T-helper 17 cell (primary cell): ENCODE results near the gene TBX4. TPM values are rescaled to one million over a fixed set of nuclear protein-coding genes. Genes with fewer than 3 reads are reported as not detected.
A peak's percentile ranks its signal among the peaks of the same experiment; 100 is the strongest.

ENCODE experiments used
- ATAC-seq: fragments of 150-1000 bp; cut with Tn5 transposase; 2 replicates; pipeline ENCODE4 v1.10.0; 2021; ENCODE audit warnings: mild to moderate bottlenecking, moderate library complexity
- DNase-seq, 3 donors: peaks; one replicate each; pipeline versions ENCODE4 v3.0.0 to v3.0.0-alpha.2; 2020 to 2021
- H3K9me3 ChIP-seq: one replicate; pipeline ENCODE4 v1.7.0; 2013; ENCODE audit warnings: low read length, mild to moderate bottlenecking; ENCODE audit not compliant: control insufficient read depth, poor library complexity, severe bottlenecking
- H3K27ac Mint-ChIP-seq: one replicate; pipeline ENCODE4 v1.8.0; 2022; ENCODE audit warnings: mild to moderate bottlenecking, moderate library complexity, mixed read lengths
- H3K27me3 Mint-ChIP-seq: one replicate; pipeline ENCODE4 v1.8.0; 2022; ENCODE audit warnings: mixed read lengths
- H3K36me3 Mint-ChIP-seq: one replicate; pipeline ENCODE4 v1.8.0; 2022; ENCODE audit warnings: low read depth, mixed read lengths
- H3K4me1 Mint-ChIP-seq: one replicate; pipeline ENCODE4 v1.8.0; 2022; ENCODE audit warnings: mild to moderate bottlenecking, mixed read lengths
- H3K4me3 Mint-ChIP-seq: one replicate; pipeline ENCODE4 v1.8.0; 2022; ENCODE audit warnings: mild to moderate bottlenecking, moderate library complexity, mixed read lengths
- total RNA-seq, 4 donors: library from RNA in 2 of 4; stranded (reverse) in 2 of 4; gene quantifications; one replicate each; pipeline ENCODE4 v1.2.3 and lab custom pipeline; 2022 to 2026

Gene TBX4
- total RNA-seq, 2 donors from 2014 or later = not detected

DNA sequence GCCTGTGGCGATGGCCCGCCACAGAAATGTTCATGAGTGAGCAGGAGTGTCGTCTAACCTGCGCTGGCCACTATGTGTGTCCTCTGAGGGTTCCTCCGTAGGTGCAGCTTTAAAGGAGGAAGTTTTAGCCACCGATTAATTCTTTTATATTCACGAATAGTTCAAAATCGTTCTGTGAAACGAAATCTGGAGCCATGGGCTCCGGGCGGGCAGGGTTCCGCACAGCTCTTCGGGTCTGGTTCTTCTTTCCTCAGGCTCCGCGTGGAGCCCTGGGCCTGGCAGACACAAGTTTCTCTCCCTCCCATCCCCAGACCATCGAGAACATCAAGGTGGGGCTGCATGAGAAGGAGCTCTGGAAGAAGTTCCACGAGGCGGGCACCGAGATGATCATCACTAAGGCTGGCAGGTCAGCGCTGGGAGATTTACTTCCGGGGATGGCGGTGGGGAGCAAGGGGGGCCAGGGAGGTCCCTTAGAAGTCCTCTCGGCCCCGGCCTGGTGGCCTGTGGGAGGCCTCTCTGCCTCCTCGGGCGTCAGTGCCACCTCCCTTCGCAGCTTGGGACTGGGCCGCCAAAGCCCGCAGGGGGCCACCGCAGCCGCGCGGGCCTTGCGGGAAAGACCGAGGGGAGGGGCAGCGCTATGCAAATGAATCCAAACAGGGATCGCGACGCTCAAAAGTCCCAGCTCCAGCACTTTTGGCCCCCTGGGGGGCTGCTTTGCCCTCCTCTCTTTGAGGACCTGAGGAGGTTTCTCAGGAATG, 5.2 kb downstream of the TBX4 start:
- H3K27me3 Mint-ChIP-seq = peaks cover 92% of the 10 kb centered on the region
- DNase-seq = no peak
- peak overlapping the region; percentile 77 for H3K4me3 Mint-ChIP-seq
- no peak for ATAC-seq
- H3K27ac Mint-ChIP-seq = no peak overlapping the region
- peaks cover 18% of the 10 kb centered on the region for H3K36me3 Mint-ChIP-seq
- H3K4me1 Mint-ChIP-seq = peaks cover 37% of the 10 kb centered on the region
- no peaks in the 10 kb centered on the region for H3K9me3 ChIP-seq

DNA sequence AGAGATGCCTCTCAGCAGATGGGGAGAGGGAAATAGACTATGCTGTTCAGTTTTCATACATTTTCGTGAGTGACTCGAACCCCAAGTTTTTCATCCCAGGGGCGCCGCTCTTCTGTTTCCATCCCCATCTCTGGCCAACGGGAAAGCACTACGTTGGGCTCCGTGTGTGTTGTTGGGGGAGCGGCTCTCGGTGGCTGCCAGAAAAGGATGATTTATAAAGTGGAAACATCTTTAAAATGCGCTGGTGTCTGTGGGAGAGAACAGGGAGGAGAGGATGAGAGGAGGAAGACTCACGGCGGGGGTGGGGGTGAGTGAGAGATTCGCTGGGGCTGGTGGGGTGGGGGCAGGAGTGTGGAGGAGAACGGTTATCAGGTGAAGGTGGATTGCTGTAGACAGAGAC, 5.8 kb downstream of the TBX4 start:
- Mint-ChIP-seq H3K36me3 (peaks cover 20% of the 10 kb centered on the region), H3K4me3 (peak overlapping the region; percentile 9), H3K4me1 (peaks cover 37% of the 10 kb centered on the region), H3K27me3 (peaks cover 92% of the 10 kb centered on the region), H3K27ac (no peak overlapping the region)
- H3K9me3 ChIP-seq = no peaks in the 10 kb centered on the region
- ATAC-seq (no peak), DNase-seq (no peak)

DNA sequence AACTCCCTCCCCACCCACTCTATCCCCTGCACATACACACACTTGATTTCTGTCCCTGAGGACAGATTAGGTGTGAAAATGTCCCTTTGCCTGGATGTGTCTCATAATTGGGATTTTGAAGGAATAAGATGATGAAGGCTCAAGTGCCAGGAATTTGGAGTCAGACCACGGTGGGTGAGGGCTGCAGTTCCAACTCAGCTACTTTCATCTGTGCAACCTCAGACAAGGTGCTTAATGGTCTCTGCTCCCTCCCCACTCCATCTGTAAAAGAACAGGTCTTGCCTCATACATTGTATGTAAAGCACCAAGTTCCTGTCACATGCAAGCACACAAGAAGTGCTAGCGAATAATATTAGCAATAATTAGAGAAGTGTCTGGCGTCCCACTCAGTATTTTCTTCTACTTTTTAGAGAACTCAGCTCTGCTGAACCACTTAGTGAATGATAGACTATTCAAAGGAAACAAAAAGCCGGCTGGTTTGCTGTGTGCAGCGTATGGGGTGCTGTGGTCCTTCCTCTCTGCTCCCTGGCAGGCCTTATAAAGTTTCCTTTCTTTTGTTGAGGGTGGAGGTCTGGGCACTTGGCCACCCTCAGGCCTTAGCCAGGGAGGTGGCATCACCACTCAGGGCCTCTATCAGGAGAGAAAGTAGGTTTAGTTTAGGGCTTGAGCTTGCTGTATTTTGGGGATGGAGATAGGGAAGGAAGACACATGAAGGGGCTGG, 6.4 kb downstream of the TBX4 start:
- Mint-ChIP-seq H3K4me1 (peaks cover 35% of the 10 kb centered on the region), H3K4me3 (no peak overlapping the region), H3K36me3 (peaks cover 19% of the 10 kb centered on the region), H3K27me3 (peaks cover 92% of the 10 kb centered on the region), H3K27ac (no peak overlapping the region)
- ATAC-seq (no peak), DNase-seq (no peak)
- H3K9me3 ChIP-seq = no peaks in the 10 kb centered on the region

DNA sequence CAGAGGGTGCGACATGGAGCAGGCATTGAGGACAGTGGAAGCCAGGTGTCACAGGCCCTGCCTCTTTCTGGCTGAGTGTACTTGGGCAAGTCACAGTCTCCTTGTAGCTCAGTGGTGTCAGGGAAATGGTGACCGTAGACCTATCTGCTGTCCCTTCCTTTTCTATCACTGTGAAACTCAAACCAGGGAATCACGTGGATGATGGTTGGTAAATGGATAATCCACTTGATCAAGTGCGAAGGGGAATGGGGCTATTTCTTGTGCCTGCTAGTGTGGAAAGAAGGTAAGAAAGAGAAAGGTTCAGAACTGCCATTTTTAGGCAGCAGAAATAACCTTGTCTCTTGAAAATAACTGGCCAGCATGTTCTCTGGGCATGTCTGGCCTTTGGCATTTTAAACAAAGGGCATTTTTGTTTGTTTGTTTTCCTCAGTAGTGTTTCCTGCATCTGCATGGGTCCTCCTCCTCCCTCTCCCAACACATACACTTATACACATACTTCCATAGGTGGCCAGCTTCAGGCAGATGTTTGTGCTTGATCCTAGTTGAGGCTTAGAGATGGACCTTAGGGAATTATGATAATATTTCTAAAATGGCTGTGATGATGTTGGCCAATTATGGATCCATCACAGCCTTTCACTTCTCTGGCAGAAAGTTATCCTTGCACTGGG, 7.1 kb downstream of the TBX4 start:
- H3K4me1 Mint-ChIP-seq = peaks cover 30% of the 10 kb centered on the region
- H3K4me3 Mint-ChIP-seq = no peak overlapping the region
- ATAC-seq (no peak), DNase-seq (no peak)
- no peaks in the 10 kb centered on the region for H3K9me3 ChIP-seq
- H3K27ac Mint-ChIP-seq = no peak overlapping the region
- peaks cover 17% of the 10 kb centered on the region for H3K36me3 Mint-ChIP-seq
- H3K27me3 Mint-ChIP-seq = peaks cover 88% of the 10 kb centered on the region

DNA sequence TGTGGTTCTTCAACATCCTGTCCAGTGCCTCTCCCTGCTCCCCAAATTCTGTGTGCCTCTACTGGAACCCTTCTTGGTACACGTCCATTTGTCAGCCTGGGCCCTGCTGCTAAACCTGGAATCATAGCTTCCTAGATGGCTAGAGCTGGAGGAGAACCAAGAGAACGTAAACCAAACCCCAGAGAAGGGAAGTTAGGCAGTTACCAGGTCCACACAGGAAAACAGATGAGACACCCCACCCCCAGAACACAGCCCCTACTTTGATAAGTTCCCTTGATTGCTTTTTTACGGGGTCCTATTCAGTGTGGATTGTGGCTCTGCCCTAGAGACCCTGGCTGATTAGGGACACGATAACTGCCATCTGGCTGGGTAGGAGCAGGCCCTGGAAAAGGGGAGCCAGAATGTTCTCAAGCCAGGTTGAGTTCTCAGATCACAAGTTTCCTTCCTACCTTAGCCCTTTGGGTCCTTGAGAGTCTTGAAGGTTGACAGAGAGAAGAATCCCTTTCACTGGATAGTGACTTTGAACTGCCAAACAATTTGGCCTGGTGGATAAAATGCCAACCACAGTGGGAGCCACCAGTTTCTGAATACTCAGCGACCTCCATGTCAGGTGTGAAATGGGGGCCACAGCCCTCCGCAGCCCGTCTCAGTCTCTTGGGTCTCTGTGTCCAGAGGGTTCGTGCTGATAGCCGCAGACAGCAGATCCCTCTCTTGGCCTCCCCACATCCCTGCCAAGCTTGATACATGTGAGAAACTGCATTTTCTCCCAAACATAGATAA, 7.9 kb downstream of the TBX4 start:
- Mint-ChIP-seq H3K4me3 (no peak overlapping the region), H3K27ac (no peak overlapping the region)
- no peak for DNase-seq

DNA sequence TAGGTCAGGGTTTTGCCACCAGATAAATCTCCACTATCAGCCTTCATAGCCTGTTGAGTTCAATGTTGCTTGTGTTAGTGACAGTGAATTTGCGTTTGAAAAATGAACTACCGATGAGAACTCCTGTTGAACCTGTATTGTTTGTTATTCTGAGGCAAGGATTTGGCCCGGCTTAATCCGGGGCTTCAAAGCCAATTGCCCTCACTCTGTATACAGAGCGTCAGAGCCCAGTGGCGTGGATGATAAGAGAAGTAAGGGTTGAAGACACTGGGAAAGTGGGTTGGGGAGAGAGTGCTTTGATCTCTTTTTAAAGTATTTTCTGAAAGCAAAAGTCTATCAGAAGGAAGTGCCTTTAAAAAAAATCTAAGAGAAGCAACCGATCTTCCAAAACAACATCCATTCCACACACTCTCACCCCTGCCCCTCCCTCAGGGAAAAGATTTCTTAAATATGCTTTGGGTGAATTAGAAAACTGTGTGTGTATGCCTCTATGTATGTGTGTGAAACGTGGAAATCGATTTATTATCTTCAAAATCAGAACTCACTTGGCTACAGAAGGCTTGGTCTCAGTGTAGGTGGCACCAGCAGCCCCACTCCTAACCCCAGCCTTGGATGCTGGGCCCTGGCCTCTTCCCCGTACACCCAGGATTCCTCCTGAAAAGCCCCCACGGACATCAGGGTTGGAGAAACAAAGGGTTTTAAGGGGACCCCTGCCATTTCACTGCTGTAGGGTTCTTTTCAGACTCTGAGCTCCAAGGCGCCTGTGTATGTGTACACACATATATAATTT, 8.8 kb downstream of the TBX4 start:
- no peak overlapping the region for H3K4me3 Mint-ChIP-seq
- DNase-seq = no peak
- peaks cover 24% of the 10 kb centered on the region for H3K4me1 Mint-ChIP-seq
- peaks cover 14% of the 10 kb centered on the region for H3K36me3 Mint-ChIP-seq
- no peak overlapping the region for H3K27ac Mint-ChIP-seq
- no peaks in the 10 kb centered on the region for H3K9me3 ChIP-seq
- peaks cover 88% of the 10 kb centered on the region for H3K27me3 Mint-ChIP-seq
- no peak for ATAC-seq

More for the DNA sequence above, 7.9 kb downstream of the TBX4 start:
- Mint-ChIP-seq H3K4me1 (peaks cover 28% of the 10 kb centered on the region), H3K36me3 (peaks cover 17% of the 10 kb centered on the region), H3K27me3 (peaks cover 88% of the 10 kb centered on the region)
- no peak for ATAC-seq
- no peaks in the 10 kb centered on the region for H3K9me3 ChIP-seq

DNA sequence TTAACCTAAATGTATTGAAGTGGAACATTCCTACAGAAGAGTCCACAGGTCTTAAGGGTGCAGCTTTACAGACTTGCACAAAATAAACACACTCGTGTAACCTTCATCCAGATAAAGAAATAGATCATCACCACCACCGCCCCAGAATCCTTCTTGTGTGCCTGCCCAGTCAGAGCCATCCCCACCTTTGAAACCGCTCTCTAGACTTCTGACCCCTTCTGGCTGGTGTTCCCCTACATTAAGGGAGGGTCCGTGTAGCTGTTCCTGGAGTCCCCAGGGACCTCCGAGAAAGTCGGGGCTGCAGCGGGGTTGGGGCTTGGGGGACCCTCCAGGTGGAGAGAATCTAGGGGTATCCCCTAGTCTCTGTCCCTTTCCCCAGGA, 9.4 kb downstream of the TBX4 start:
- H3K4me3 Mint-ChIP-seq = peak overlapping the region; percentile 19
- H3K9me3 ChIP-seq = no peaks in the 10 kb centered on the region
- peaks cover 94% of the 10 kb centered on the region for H3K27me3 Mint-ChIP-seq
- H3K36me3 Mint-ChIP-seq = peaks cover 14% of the 10 kb centered on the region
- peaks cover 24% of the 10 kb centered on the region for H3K4me1 Mint-ChIP-seq
- no peak overlapping the region for H3K27ac Mint-ChIP-seq
- DNase-seq (no peak), ATAC-seq (no peak)

DNA sequence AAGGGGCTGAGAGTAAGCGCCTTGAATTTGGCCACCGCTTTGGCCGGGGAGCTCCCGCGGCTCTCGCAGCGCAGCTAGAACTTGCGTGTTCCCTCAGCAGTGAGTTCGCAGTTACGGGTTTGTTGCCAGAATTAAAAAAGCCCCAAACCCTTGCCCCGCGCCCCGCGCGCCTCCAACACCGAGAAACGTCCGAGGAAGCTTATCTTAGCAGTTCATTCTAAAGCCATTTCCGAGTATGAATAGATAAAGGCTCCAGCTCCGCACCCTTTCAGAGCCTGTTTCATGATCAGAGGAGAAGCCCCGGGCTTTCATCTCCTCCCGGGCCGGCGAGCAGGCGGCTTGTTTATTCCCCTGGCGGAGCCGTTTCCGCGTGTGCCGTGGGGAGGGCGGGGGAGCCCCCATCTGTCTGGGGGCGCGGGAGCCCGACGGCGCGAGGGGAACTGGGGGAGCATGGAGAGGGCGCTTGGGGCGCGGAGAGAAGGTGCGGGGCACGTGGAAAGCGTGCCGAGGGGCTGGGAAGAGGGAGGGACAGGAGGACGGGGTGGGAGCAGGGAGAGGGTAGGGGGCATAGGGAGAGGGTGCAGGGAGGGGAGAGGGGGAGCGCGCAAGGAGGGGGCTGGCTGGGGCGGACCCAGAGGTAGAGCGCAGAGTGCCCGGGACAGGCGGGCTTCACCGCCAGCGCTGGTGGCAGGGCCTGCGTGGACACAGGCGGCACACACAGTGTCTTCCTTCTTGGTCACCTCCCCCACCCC, 9.9 kb downstream of the TBX4 start:
- no peak for ATAC-seq
- peaks cover 89% of the 10 kb centered on the region for H3K27me3 Mint-ChIP-seq

DNA sequence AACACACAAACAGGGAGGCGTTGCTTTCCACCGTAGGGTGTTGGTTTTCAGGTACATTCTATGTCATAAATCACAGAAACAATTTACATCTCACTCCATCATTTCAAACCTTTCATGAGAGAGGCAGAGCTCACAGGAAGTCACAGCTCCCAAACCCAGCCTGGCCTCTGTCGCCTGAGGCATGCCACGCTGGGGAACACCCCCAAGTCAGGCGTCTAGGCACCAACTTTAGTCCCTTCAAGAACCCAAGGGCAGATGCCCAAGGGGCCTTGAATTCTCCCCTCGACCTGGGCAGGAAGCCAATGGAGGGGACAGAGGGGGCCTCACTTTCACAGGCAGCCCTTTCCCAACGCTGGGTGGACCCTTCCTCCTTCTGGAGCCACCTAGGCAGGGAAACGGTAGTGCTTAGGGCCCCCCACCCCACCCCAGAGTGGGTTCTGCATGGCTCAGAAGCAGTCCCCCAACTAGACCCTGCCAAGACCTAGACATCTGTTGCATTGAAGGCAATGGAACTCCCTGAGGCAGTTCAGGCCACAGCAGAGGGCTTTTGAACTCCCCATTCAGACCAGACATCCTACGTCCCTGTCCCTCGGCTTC, 10.6 kb downstream of the TBX4 start:
- H3K4me1 Mint-ChIP-seq = peaks cover 18% of the 10 kb centered on the region
- no peak overlapping the region for H3K27ac Mint-ChIP-seq
- H3K27me3 Mint-ChIP-seq = peaks cover 89% of the 10 kb centered on the region
- no peaks in the 10 kb centered on the region for H3K9me3 ChIP-seq
- ATAC-seq = no peak
- peaks cover 14% of the 10 kb centered on the region for H3K36me3 Mint-ChIP-seq
- no peak overlapping the region for H3K4me3 Mint-ChIP-seq
- no peak for DNase-seq

More for the DNA sequence above, 9.9 kb downstream of the TBX4 start:
- Mint-ChIP-seq H3K4me1 (peaks cover 21% of the 10 kb centered on the region), H3K27ac (no peak overlapping the region), H3K4me3 (peak overlapping the region; percentile 49), H3K36me3 (peaks cover 14% of the 10 kb centered on the region)
- no peaks in the 10 kb centered on the region for H3K9me3 ChIP-seq
- DNase-seq = no peak

DNA sequence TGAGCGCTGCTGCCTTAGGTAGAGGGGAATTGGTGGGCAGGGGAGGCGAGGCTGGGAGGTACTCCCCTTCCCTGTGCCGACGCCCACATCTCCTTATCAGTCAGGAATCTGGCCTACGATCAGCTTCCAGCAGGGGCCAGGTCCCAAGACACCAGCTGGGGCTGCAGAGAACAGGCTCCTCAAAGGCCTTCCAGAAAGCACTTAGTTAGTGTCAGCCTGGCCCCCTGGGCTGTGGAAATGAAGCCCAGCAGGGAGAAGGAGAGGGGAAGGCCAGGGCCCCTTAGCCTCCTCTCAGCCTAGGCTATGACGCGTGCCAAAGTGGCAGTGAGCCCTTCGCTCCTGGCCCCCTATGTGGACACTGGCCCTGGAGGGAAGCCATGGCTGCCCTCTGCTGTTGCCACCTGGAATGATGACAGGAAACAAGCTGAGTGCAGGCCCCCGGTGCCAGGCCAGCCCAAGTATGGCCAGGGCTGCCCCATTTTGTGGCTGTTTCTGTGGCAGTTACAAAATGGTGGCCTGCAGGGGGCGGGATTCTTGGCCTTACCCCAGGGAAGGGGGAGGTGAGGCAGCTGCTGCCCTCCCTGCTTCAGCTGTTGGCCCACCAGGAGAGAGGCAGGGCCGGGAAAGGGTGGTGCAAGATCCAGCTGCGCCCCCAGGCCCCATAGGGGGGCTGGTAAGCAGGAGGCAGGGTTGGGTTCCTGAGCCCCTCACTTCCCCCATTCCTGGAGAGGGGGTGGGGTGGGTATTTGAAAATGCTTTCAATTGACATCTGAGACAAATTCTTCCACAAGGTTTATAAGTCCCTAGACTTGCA, 11.3 kb downstream of the TBX4 start:
- no peaks in the 10 kb centered on the region for H3K9me3 ChIP-seq
- ATAC-seq = no peak
- H3K4me3 Mint-ChIP-seq = no peak overlapping the region
- no peak for DNase-seq
- H3K27ac Mint-ChIP-seq = no peak overlapping the region
- peaks cover 18% of the 10 kb centered on the region for H3K4me1 Mint-ChIP-seq
- peaks cover 12% of the 10 kb centered on the region for H3K36me3 Mint-ChIP-seq
- H3K27me3 Mint-ChIP-seq = peaks cover 84% of the 10 kb centered on the region
